Spinal cord (tissue), 10 donors: ENCODE results near the gene UBE2E2. TPM values are rescaled to one million over a fixed set of nuclear protein-coding genes. Genes with fewer than 3 reads are reported as not detected.
"Not testable (repeated sequence)": the region's sequence is repeated elsewhere in the genome, so short reads cannot be mapped to it uniquely, and the experiment has no call there.

Source experiments
- DNase-seq, 6 donors: peaks; one replicate each; pipeline versions ENCODE4 v3.0.0 to v3.0.0-alpha.2; 2013 to 2015; ENCODE audit warnings: low spot score in 6 of 6, low read depth in 4 of 6
- H3K27ac ChIP-seq: one replicate; pipeline ENCODE4 v1.5.1; 2013; ENCODE audit warnings: low read depth, low read length, control low read depth
- H3K27me3 ChIP-seq: one replicate; pipeline ENCODE4 v1.6.1; 2013; ENCODE audit warnings: low read length; ENCODE audit not compliant: control insufficient read depth, insufficient read depth
- H3K36me3 ChIP-seq: one replicate; pipeline ENCODE4 v1.6.1; 2013; ENCODE audit warnings: low read length; ENCODE audit not compliant: control insufficient read depth, insufficient read depth
- H3K4me1 ChIP-seq: one replicate; pipeline ENCODE4 v1.6.1; 2013; ENCODE audit warnings: low read length; ENCODE audit not compliant: control insufficient read depth, insufficient read depth
- H3K4me3 ChIP-seq: one replicate; pipeline ENCODE4 v1.5.1; 2013; ENCODE audit warnings: low read depth, low read length, control low read depth
- H3K9me3 ChIP-seq: one replicate; pipeline ENCODE4 v1.6.1; 2013; ENCODE audit warnings: low read length; ENCODE audit not compliant: control insufficient read depth, insufficient read depth
- WGBS: methylation state at CpG from one replicate; pipeline ENCODE4 v1.1.5; 2013; ENCODE audit warnings: missing lambda C conversion rate; ENCODE audit not compliant: insufficient coverage; 5-methylcytosine and 5-hydroxymethylcytosine counted together
- polyA plus RNA-seq, 2 donors: library from polyadenylated mRNA; unstranded; fragments of 120-200 nt; gene quantifications; one replicate each; pipeline ENCODE4 v1.2.1, GENCODE V29; 2013; ENCODE audit not compliant: insufficient read length in 2 of 2
- total RNA-seq, 2 donors: library from RNA; depleted of rRNA in 1 of 2; stranded (reverse); fragments of 120-200 nt in 1 of 2; fragments of >200 nt in 1 of 2; gene quantifications; one replicate each; pipeline versions ENCODE4 v1.2.3 to v1.2.4, GENCODE V29; 2013 to 2014
- donor health status: healthy.

UBE2E2 gene
- total and polyA plus RNA-seq, 4 donors: 38.8 to 144 (median 82.6) TPM

DNA sequence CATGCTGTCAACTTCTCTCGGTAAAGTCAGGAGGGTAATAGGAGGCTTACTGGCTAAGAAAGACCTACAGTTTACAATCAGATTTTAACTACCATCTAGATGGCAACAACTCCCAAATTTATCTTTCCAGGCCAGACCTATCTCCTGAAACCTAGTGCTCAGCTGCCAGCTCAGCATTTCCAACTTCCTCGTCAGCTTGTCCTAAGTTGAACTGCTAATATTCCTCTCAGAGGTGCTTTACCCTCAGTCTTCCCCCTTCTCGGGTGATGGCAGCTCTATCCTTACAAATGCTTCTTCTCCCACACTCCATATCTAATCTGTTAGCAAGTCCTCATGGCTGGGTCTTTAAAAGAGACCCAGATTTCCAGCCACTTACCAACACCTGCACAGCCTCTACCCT, 36.9 kb upstream of the UBE2E2 start:
- Histone ChIP-seq H3K4me3 (no peak overlapping the region), H3K9me3 (no peaks in the 10 kb centered on the region), H3K36me3 (no peaks in the 10 kb centered on the region), H3K4me1 (no peaks in the 10 kb centered on the region), H3K27ac (no peak overlapping the region), H3K27me3 (no peaks in the 10 kb centered on the region)
- no peak for DNase-seq
- 79% methylated on average over 2 of the region's 3 CpGs for WGBS

DNA sequence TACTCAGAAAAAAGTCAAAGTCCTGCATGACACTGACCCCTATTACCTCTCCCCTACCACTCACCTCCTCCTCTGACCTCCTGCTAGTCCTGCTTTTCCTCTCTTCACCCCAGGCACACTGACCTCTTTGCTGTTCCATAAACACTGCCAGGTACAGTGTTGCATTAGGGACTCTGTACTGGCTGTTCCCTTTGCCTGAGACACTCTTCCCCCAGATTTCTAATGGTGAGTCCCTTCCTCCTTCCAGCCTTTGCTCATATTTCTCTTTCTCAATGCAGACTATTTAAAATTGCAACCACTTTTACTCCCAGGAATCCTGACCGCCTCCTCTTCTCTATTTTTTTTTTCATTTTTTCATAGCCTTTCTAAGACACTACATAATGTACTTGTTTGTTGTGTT, 36.3 kb upstream of the UBE2E2 start:
- Histone ChIP-seq H3K4me3 (no peak overlapping the region), H3K27me3 (no peaks in the 10 kb centered on the region), H3K27ac (no peak overlapping the region), H3K4me1 (no peaks in the 10 kb centered on the region), H3K9me3 (no peaks in the 10 kb centered on the region), H3K36me3 (no peaks in the 10 kb centered on the region)
- WGBS: no CpG with 5 or more reads among the region's 1 CpG
- no peak for DNase-seq

DNA sequence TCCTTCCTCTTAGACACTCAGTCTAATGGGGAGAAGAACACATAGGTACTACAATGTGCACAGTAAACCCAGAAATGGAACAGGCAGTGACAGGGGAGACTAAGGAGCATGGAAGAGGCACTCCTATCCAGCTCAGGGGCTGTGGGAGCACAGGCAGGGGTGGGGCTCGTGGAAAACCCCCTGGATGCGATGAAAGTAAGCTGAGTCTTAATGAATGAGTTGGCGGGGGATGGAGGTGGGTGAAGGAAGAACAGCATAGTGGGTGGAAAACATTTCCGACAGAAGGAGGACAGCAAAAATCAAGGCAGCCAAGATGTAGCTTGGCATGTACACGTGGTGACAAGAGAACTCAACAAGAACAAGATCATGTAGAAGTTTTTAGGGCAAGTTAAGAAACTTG, 33.6 kb upstream of the UBE2E2 start:
- 92% methylated on average over 5 of the region's 5 CpGs for WGBS
- no peaks in the 10 kb centered on the region for H3K27me3 ChIP-seq
- H3K9me3 ChIP-seq: no peaks in the 10 kb centered on the region
- no peaks in the 10 kb centered on the region for H3K36me3 ChIP-seq
- H3K4me3 ChIP-seq: no peak overlapping the region
- no peak for DNase-seq
- H3K4me1 ChIP-seq: no peaks in the 10 kb centered on the region
- no peak overlapping the region for H3K27ac ChIP-seq

GRCh38 chr3:23170291-23170690, 32.8 kb upstream of the UBE2E2 start:
- no peak overlapping the region for H3K4me3 ChIP-seq
- no peaks in the 10 kb centered on the region for H3K36me3 ChIP-seq
- 100% methylated on average over 1 of the region's 2 CpGs for WGBS
- H3K27ac ChIP-seq: no peak overlapping the region
- no peak for DNase-seq
- H3K27me3 ChIP-seq: no peaks in the 10 kb centered on the region
- H3K4me1 ChIP-seq: no peaks in the 10 kb centered on the region
- no peaks in the 10 kb centered on the region for H3K9me3 ChIP-seq

DNA sequence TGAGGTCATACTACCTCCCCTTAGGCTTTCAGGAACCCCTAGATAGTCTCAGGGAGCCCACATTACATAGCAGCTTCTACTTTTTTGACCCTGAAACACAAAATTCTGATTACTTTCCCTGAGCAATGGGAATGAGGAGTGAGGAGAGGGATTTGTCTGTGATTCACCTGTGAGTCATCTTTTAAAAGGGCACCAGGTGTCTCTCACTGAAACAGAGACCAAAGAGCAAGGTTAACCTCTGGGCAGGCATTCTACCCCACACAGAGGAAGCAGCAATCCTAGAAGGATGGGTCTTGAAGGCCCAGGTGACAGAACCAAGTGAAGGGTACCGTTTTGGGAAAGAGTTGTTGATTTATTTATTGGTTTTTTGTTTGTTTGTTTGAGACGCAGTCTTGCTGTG, 31.1 kb upstream of the UBE2E2 start:
- Histone ChIP-seq H3K27ac (no peak overlapping the region), H3K36me3 (no peaks in the 10 kb centered on the region), H3K27me3 (no peaks in the 10 kb centered on the region), H3K9me3 (no peaks in the 10 kb centered on the region), H3K4me3 (no peak overlapping the region), H3K4me1 (no peaks in the 10 kb centered on the region)
- WGBS: no CpG with 5 or more reads among the region's 2 CpGs
- no peak for DNase-seq

DNA sequence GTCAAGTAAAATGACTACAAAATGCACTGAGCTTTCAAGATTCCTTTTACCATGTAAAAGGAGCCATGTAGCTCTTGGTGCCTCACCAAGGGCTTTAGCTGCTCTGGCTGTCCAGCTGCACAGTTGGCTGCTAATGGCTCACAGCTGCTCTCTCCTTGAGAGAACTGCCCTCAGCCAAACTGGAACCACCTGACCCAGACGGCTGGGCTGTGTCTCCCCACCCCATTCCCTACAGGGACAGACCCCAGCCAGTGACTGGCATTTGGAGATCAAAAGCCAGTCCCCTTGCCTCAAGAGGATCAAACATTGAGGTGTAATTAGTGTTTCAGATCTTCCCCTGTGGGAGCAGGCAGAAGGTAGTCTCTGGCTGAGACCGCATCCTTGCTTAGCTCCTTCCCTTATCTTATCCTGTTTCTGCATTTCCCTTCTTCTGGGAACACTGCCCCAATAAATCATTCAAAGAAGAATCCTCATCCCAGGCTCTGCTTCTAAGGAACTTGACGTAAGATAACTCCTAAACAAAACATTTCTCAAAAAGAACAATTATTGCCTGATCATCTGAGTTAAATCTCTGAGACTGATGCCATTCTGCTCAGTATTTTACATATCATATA, 28.6 kb upstream of the UBE2E2 start:
- no peaks in the 10 kb centered on the region for H3K27me3 ChIP-seq
- DNase-seq: peak in 1 of 6 donors; percentile 10
- H3K4me1 ChIP-seq: no peaks in the 10 kb centered on the region
- 31% methylated on average over 2 of the region's 3 CpGs for WGBS
- H3K4me3 ChIP-seq: no peak overlapping the region
- no peaks in the 10 kb centered on the region for H3K36me3 ChIP-seq
- no peaks in the 10 kb centered on the region for H3K9me3 ChIP-seq
- H3K27ac ChIP-seq: no peak overlapping the region

DNA sequence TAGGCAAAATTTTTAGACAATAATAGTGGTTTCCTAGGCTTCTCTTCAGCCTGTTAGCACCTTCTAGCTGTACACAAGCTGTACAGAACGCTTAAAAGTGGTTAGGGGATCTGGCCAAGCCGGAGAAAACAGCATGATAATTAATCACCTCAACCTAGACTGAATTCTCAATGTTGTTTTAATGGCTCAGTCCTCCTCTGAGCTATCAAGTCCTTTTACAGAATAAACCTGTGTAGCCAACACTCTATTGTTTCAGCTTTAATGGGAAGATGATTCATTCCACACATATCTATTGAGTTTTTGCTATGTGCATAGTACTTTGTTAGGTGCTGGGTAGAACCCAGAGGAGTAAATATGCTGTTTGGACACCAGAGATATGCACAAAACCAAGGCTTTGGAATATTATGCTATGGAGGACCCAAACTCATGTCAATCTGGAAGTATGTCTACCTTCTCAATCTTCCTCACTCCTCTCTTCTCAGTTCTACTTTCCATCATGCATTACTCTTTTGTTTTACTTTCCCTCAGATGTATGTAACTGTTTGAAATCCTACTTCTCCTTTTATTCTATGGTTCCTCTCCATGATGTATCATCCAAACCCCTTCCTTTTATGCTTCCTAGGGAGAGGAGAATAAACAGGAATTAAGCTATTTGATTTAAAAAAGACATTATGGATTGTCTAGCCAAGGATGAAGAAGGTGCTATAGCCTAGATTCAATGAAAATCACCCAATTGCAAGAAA, 27.6 kb upstream of the UBE2E2 start:
- WGBS: no CpG with 5 or more reads among the region's 2 CpGs

DNA sequence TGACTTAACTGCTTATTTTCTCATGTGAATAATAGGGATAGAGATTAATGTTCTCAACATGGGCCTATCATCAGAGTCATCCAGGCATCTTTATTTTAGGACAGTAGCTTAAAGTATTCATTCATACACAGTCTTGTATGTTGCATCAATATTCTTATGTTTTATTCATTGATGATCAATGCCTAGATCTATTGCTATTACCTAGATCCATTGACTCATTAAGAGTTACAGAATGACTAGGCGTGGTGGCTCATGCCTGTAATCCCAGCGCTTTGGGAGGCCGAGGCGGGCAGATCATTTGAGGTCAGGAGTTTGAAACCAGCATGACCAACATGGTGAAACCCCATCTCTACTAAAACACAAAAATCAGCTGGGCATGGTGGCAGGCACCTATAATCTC, 26.3 kb upstream of the UBE2E2 start:
- not testable (repeated sequence) for DNase-seq, H3K27me3 ChIP-seq, H3K27ac ChIP-seq, H3K9me3 ChIP-seq, H3K4me1 ChIP-seq, H3K36me3 ChIP-seq, H3K4me3 ChIP-seq
- 100% methylated on average over 4 of the region's 4 CpGs for WGBS

More for the DNA sequence above, 27.6 kb upstream of the UBE2E2 start:
- H3K36me3 ChIP-seq: no peaks in the 10 kb centered on the region
- H3K27ac ChIP-seq: no peak overlapping the region
- no peaks in the 10 kb centered on the region for H3K4me1 ChIP-seq
- no peaks in the 10 kb centered on the region for H3K27me3 ChIP-seq
- DNase-seq: no peak
- H3K9me3 ChIP-seq: no peaks in the 10 kb centered on the region
- no peak overlapping the region for H3K4me3 ChIP-seq

DNA sequence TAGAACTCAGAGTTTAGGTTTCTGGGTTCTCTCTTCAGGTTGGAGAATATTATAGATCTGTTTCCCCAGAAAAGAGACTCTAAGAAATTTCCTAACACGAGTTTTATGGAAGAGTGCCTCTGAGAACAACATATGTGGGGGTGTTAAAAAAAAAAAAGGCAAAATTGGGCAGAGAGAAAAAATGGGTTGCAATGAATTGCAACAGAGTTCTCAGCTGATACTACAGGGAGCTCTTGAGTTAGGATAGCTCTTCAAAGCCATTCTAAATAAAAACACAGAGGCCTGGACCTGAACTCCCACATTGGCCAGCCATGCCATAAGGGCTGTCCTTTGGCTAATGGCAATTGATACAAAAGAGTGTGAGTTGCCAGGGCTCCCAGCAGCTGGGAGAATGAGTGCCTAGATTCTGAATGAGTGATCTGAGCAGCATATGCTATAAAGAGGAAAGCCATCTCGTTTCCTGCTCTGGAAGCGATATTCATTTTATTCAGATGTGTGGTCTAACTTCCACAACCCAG, 20.1 kb upstream of the UBE2E2 start:
- WGBS: 20% methylated on average over 1 of the region's 3 CpGs
- no peak for DNase-seq
- H3K4me3 ChIP-seq: no peak overlapping the region
- no peaks in the 10 kb centered on the region for H3K9me3 ChIP-seq
- no peaks in the 10 kb centered on the region for H3K27me3 ChIP-seq
- H3K36me3 ChIP-seq: no peaks in the 10 kb centered on the region
- H3K4me1 ChIP-seq: no peaks in the 10 kb centered on the region
- H3K27ac ChIP-seq: no peak overlapping the region

GRCh38 chr3:23183731-23184130, 19.4 kb upstream of the UBE2E2 start:
- Histone ChIP-seq H3K4me3 (no peak overlapping the region), H3K36me3 (no peaks in the 10 kb centered on the region), H3K4me1 (no peaks in the 10 kb centered on the region), H3K27ac (no peak overlapping the region), H3K9me3 (no peaks in the 10 kb centered on the region), H3K27me3 (no peaks in the 10 kb centered on the region)
- DNase-seq: peak in 2 of 6 donors; percentile 29 to 34
- WGBS: 20% methylated on average over 2 of the region's 3 CpGs
